ENCODE results near the gene TRIM25.
"Not testable (repeated sequence)": the region's sequence is repeated elsewhere in the genome, so short reads cannot be mapped to it uniquely, and the experiment has no call there.

The TRIM25 gene

GRCh38 chr17:56913867-56914580 is at the start of gene TRIM25:
Gene TRIM25, minus strand, starts transcription at chr17:56914049. Its CDS starts 61 bp downstream, at chr17:56913988.
- peak; percentile 87 for DNase-seq

DNA sequence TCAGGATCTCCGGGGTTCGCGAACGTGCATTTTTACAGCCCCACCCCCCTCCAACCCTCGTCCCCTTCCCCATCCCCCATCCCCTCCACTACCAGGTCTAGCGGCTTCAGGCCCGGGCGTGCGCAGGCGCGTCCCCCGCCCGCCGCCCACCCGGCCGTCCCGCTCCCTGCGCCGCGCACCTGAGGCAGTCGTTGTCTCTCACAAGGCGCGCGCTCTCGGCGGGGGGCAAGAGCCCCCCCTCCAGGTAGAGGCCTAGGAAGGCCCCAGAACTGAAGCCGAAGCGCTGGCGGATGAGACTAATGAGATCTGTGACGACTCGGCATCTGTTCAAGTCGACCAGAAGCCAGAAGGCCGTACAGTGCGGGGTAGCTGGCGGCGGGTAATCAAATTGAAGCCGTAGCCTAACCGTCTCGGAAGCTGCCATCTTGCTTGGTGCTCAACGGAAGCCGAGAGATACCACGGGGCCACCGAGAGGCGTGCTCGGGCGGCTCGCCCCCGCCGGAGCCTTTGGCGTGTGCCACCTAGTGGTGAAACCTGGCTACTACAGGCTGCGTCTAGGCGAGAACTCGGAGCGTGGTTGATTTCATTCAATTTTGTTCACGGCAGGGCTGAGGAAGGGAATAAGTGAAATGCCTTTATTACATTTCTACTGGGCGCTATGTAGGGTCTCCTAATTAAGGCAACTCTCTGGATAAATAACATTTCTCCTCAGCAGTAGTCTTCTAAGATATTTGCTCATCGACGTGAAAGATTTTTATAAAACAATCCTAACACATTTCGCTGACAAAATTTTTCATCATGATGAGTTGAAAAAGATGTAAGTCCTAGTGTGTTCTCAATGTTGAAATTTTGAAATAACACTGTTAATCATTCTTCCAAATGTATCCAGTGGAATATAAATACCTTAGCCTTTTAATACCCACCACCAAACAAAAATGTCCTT is 47.0 kb upstream of the TRIM25 start, which contains the start of gene COIL:
COIL (minus strand) TSS at position 455 of the 943 bp plus-strand sequence; CDS start at position 424, 31 bp downstream.
- peak; percentile 94 for DNase-seq

DNA sequence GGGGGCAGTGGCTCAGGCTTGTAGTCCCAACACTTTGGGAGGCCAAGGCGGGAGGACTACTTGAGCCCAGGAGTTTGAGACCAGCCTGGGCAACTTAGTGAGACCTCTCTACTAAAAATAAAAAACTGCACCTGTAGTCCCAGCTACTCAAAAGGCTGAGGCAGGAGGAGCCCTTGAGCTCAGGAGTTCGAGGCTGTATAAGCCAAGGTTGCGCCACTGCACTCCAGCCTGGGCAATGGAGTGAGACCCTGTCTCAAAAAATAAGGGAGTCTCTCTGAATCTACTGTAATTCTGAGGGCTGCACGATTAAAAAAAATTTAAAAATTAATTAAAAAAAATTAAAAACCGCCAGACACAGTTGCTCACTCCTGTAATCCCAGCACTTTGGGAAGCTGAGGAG is 43.1 kb upstream of the TRIM25 start:
- DNase-seq, result no peak

DNA sequence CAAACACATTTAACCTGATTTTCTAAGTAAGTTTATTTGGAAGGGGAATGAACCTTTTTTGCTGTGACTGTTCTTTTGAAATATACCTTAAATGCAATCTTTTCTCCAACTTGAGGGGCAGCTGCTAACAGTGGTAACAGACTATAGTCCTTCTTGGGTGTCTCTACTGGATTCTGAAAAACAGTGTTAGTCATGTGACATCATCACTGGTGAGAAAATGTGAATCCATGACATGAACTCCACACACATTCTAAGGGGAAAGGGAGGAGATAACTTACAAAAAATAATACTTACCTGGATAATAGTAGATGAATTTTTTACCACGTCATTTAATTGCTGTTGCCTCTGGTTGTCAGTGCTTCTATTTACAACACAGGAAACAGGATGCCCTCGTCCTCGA is 35.7 kb upstream of the TRIM25 start:
- no peak for DNase-seq

GRCh38 chr17:56948491-56948890 is 34.6 kb upstream of the TRIM25 start:
- DNase-seq, result no peak

GRCh38 chr17:56947741-56948140 is 33.9 kb upstream of the TRIM25 start:
- DNase-seq, result no peak

GRCh38 chr17:56945938-56946505 is 32.2 kb upstream of the TRIM25 start:
- no peak for DNase-seq

DNA sequence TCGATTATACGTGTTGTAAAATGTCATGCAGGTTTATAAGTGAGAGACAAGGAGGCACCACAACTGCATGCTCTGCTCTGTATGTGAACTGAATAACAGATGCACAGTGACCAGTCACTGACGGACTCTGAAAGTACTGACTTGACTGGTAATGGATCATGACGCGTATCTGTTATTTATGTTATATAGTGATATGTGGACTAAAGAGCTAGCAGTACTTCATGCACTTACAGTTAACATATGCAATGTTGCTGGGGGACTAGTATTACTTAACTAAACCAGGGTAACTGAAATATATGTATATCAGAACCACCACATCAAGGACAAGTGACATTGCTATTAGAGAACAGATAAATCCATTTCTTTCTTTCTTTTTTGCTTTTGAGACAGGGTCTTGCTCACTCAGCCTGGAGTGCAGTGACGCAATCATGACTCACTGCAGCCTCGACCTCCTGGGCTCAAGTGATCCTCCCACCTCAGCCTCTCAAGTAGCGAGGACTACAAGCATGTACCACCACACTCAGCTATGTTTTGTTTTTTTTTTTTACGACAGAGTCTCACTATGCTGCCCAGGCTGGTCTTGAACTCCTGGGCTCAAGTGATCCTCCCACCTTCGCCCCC is 29.8 kb upstream of the TRIM25 start:
- no peak for DNase-seq

DNA sequence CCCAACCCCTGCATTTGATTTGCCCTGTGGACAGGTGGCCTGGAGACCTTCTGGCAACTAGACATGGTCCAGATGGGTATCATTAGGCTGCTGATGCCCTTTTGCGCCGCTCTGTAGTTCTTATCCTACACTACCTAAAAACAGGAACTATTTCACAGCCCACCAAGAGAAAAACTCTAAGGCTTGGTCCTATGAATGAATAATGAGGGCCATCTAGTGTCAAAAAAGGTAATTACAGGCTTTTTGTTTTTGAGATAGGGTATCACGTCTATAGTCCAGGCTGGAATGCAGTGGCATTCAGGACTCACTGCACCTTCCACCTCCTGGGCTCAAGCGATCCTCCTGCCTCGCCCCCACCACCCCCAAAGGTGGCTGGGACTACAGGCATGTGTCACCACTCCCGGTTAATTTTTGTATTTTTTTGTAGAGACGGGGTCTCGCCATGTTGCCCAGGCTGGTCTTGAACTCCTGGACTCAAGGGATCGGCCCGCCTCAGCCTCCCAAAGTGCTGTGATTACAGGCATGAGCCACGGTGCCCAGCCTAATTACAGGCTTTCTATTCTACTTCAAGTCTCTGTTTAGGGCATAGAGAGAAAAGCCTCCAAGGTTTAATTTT is 26.1 kb upstream of the TRIM25 start:
- DNase-seq, result no peak

- DNase-seq, result not testable (repeated sequence)
Measured at GRCh38 chr17:56938206-56938605, 24.4 kb upstream of the TRIM25 start.

DNA sequence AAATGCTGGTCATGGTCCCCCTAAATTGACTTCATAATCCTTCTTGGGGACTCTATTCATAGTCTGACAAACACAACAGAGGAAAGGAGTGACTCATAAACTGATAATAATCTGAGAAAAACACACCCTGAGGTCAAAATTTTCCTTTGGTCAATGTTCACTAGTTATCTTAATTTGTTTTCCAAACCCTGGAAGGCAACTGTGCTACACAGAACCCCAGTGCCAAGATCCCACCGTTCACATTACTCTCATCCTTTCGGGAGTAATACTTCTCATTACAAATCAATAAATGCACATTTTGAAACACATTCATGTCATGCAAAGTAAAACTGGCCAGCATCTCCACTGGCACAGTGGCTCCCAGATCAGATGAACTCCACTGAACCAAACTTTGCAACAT is 23.8 kb upstream of the TRIM25 start:
- DNase-seq, result no peak

DNA sequence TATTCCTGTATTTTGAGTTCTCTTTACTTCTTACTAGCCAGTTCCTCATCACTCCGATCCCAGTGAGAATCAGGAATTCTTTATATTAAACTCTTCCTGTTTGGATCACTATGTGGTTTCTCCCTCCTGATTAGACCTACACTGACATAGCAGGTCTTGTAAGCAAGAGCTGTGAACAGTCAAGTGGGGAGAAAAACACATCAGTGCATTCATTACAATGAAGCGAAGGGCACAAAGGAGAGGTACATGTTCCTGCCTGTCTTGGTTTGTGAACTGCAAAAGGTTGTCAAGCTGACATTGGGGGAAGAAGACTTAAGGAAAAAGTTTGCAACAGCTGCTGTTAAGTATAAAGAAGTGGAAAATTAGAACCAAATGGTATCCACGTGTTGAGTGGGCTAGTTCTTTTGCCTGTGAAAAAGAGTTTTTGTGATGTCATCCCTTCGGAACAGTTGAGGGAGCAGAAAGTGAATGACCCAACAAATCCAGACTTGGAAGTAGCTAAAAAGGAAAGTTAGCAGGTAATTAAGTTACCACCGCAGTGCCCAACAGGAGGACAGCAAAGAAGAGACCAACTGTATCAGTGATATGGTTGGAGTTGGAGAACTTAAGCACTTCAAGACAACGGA is 23.0 kb upstream of the TRIM25 start:
- no peak for DNase-seq

DNA sequence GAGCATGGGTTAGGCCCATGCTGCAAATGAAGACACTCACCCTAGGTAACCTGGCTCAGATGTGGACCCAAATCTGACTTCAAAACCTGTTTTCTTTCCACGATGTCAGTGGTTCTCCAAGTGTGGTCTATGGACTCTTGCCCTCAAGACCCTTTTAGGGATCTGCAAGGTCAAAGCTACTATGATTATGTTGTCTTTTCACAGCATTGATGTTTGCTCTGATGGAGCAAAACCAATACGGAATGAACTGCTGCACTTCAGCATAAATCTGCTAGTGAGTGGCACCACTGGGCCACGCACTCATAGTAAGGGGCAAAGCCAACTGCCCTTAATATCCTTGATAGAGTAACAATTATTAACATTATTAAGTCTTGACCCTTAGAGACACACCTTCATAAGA is 21.6 kb upstream of the TRIM25 start:
- DNase-seq, result no peak

GRCh38 chr17:56934280-56934679 is 20.4 kb upstream of the TRIM25 start:
- DNase-seq, result no peak

GRCh38 chr17:56933868-56934267 is 20.0 kb upstream of the TRIM25 start:
- no peak for DNase-seq

DNA sequence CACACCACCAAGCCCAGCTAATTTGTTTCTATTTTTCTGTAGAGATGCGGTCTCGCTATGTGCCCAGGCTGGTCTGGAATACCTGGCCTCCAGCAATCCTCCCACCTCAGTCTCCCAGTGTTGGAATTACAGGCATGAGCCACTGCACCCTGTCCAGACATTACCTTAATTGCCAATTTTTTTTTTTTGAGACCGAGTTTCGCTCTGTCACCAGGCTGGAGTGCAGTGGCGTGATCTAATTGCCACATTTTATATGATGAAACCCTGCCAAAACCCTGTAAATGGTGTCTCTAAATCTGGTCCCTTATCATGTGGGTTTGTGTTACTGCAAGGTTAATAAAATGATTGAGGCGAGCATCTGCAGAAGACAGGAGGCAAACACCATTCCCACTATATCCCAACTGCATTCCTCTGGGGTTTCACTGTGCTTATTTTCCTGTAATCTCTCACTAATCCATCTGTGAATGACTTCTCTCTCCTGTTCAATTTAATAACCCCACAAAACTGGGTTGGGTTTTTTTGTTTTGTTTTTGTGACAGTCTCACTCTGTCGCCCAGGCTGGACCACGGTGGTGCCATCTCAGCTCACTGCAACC is 19.4 kb upstream of the TRIM25 start:
- DNase-seq, result no peak

- no peak for DNase-seq
Measured at GRCh38 chr17:56930739-56931337, 17.0 kb upstream of the TRIM25 start.

DNA sequence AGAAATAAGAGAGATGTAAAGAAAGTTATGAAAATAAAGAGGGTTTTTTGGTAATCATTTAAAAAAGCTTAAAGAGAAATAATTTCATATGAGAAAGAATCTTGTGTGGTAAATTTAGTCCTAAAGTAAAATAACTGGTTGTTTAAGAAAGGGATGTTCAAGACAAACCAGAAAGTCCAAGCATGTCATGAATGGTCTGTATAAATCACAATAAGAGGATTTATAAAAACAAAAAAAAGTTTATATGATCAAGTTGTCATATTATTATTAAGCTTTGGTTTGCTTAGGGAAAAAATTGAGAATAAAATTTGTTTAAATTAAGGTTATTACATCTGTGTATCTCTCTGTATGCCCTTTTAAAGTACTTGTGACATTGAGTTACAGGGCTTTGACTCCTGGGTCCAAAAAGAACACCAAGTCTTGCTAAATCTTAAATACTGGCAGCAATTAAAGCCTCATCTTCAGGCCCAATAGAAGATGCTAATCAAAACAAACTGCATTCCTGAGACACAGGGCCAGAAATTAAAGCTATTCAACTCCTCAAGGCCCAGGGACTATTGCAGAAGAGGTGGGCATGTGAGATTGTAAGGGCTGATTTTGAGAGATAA is 15.6 kb upstream of the TRIM25 start:
- no peak for DNase-seq

GRCh38 chr17:56928586-56928985 is 14.7 kb upstream of the TRIM25 start:
- DNase-seq, result no peak

DNA sequence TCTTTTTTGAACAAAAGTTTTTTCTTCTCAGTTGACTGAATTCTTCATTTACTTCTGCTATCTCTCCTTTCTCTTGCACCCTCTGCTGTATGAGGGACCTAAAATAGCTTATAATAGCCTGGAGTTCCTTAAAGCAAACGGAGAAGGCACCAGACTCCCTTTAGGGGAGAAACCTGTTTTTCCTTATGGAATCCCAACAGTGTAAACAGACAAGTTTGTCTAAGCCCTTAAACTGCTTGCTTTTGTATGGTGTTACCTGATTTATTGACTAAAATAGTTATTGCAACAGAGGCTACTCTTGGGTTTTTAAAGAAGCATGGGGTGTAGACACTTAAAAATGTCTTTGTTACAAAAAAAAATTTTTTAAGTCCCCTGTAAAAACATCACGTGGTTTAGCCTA is 12.9 kb upstream of the TRIM25 start:
- no peak for DNase-seq

DNA sequence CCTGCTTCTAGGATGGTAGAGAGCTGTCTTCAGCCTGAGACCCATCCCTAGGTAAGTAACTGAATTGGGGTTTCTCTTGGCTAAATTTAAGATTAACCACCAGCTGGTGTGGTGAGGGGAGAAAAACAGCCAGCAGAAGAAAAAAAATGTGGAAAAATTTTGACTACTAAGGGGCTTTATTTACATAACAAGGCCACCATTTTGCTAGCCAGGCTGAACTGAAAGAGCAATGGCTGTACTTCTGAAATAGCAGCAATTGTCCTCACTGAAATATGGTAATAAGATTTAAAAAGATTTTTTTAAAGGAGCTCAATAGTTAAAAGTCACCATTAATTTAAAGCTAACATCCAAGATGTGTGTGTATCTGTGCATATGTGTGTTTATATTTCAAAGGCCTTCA is 12.4 kb upstream of the TRIM25 start:
- no peak for DNase-seq

All from activated naive CD4-positive, alpha-beta T cell treated with Interleukin-2 at 50 U/mL for 16 hours (primary cell).